Esophagus (tissue), 2 donors: ENCODE measurements around the gene SLC7A7. TPM values are rescaled to one million over a fixed set of nuclear protein-coding genes. Genes with fewer than 3 reads are reported as not detected.

Experiments used
- H3K27ac ChIP-seq, 2 donors: one replicate each; pipeline ENCODE4 v1.5.1; 2013; ENCODE audit warnings: low read depth in 2 of 2, mild to moderate bottlenecking in 2 of 2, inconsistent platforms in 1 of 2, low read length in 1 of 2, moderate library complexity in 1 of 2
- H3K27me3 ChIP-seq, 2 donors: one replicate each; pipeline ENCODE4 v1.6.1; 2013; ENCODE audit warnings: low read length in 2 of 2, control low read depth in 1 of 2, mild to moderate bottlenecking in 1 of 2; ENCODE audit not compliant: insufficient read depth in 2 of 2, control insufficient read depth in 1 of 2
- H3K36me3 ChIP-seq, 2 donors: one replicate each; pipeline ENCODE4 v1.6.1; 2013; ENCODE audit warnings: low read length in 1 of 2; ENCODE audit not compliant: control insufficient read depth in 2 of 2, insufficient read depth in 2 of 2
- H3K4me1 ChIP-seq, 2 donors: one replicate each; pipeline ENCODE4 v1.6.1; 2013; ENCODE audit warnings: low read length in 1 of 2; ENCODE audit not compliant: control insufficient read depth in 2 of 2, insufficient read depth in 2 of 2
- H3K4me3 ChIP-seq, 2 donors: one replicate each; pipeline ENCODE4 v1.5.1; 2013; ENCODE audit warnings: low read length in 2 of 2, mild to moderate bottlenecking in 2 of 2, low read depth in 1 of 2, moderate library complexity in 1 of 2
- H3K9me3 ChIP-seq, 2 donors: one replicate each; pipeline ENCODE4 v1.6.1; 2013; ENCODE audit warnings: mild to moderate bottlenecking in 2 of 2, low read depth in 1 of 2, low read length in 1 of 2, moderate library complexity in 1 of 2; ENCODE audit not compliant: control insufficient read depth in 2 of 2, insufficient read depth in 1 of 2
- WGBS, 2 donors: extraction: QIAGEN DNeasy Blood & Tissue Kit; methylation state at CpG; one replicate each; pipeline ENCODE4 v1.1.7; 2013; 5-methylcytosine and 5-hydroxymethylcytosine counted together
- polyA plus RNA-seq, 2 donors: library from polyadenylated mRNA; stranded (reverse); fragments of 200-250 nt; gene quantifications; one replicate each; pipeline ENCODE4 v1.2.3, GENCODE V29; 2013
- donor health status: healthy with polysubstance abuse.
- donor health status: Bipolar disorder and iron deficiency.

SLC7A7 gene
- polyA plus RNA-seq, 2 donors: 0.98 to 1.5 TPM

GRCh38 chr14:22723815-22724214 is 91.4 kb downstream of the SLC7A7 start:
- H3K4me1 ChIP-seq: no peaks in the 10 kb centered on the region
- H3K9me3 ChIP-seq: peaks cover 3 to 7% of the 10 kb centered on the region in 2 donors
- 81 to 85% methylated on average over 1 of the region's 1 CpG for WGBS, 2 donors
- H3K36me3 ChIP-seq: no peaks in the 10 kb centered on the region
- no peak overlapping the region for H3K4me3 ChIP-seq
- H3K27ac ChIP-seq: no peak overlapping the region
- H3K27me3 ChIP-seq: no peaks in the 10 kb centered on the region

Other genes starting within 250 kb of the SLC7A7 start
- 100 to 1,000 TPM in 1 of 2 donors, 10 to 100 TPM in 1; 77.9 to 243 TPM for gene DAD1, start 226.2 kb downstream of the SLC7A7 start, polyA plus RNA-seq
- gene ABHD4, start 217.1 kb downstream of the SLC7A7 start, polyA plus RNA-seq: 10 to 100 TPM; 22.8 to 29.5 TPM
- gene OR6J1, start 171.1 kb downstream of the SLC7A7 start, polyA plus RNA-seq: not detected
- 10 to 100 TPM; 51.6 to 88.9 TPM for gene OXA1L, start 48.7 kb downstream of the SLC7A7 start, polyA plus RNA-seq
- 100 to 1,000 TPM in 1 of 2 donors, 10 to 100 TPM in 1; 99.8 to 182 TPM for gene MRPL52, start 14.5 kb upstream of the SLC7A7 start, polyA plus RNA-seq
- gene MMP14, start 21.1 kb upstream of the SLC7A7 start, polyA plus RNA-seq: 10 to 100 TPM; 54.1 to 81.6 TPM
- gene LRP10, start 56.3 kb upstream of the SLC7A7 start, polyA plus RNA-seq: 100 to 1,000 TPM in 1 of 2 donors, 10 to 100 TPM in 1; 69.8 to 129 TPM
- 1 to 10 TPM in 1 of 2 donors, under 1 TPM in 1; 0.31 to 1.1 TPM for gene REM2, start 67.8 kb upstream of the SLC7A7 start, polyA plus RNA-seq
- gene RBM23, start 103.7 kb upstream of the SLC7A7 start, polyA plus RNA-seq: 10 to 100 TPM; 21.2 to 35.8 TPM
- 10 to 100 TPM; 31.4 to 47.1 TPM for gene PRMT5, start 113.9 kb upstream of the SLC7A7 start, polyA plus RNA-seq
- gene HAUS4, start 141.7 kb upstream of the SLC7A7 start, polyA plus RNA-seq: 10 to 100 TPM; 17.0 to 23.5 TPM
- 10 to 100 TPM; 16.5 to 19.7 TPM for gene AJUBA, start 167.1 kb upstream of the SLC7A7 start, polyA plus RNA-seq
- gene C14orf93, start 194.7 kb upstream of the SLC7A7 start, polyA plus RNA-seq: 1 to 10 TPM; 4.7 to 6.1 TPM
- gene PSMB5, start 219.5 kb upstream of the SLC7A7 start, polyA plus RNA-seq: 100 to 1,000 TPM in 1 of 2 donors, 10 to 100 TPM in 1; 35.1 to 136 TPM
- gene PSMB11, start 226.8 kb upstream of the SLC7A7 start, polyA plus RNA-seq: not detected
- 1 to 10 TPM; 4.2 to 7.4 TPM for gene CDH24, start 242.1 kb upstream of the SLC7A7 start, polyA plus RNA-seq